Measurements from ENCODE around the gene MEX3D. TPM values are rescaled to one million over a fixed set of nuclear protein-coding genes. Genes with fewer than 3 reads are reported as not detected.

The MEX3D gene
- total RNA-seq, 1 donor from 2014 or later: 25.3 TPM

DNA sequence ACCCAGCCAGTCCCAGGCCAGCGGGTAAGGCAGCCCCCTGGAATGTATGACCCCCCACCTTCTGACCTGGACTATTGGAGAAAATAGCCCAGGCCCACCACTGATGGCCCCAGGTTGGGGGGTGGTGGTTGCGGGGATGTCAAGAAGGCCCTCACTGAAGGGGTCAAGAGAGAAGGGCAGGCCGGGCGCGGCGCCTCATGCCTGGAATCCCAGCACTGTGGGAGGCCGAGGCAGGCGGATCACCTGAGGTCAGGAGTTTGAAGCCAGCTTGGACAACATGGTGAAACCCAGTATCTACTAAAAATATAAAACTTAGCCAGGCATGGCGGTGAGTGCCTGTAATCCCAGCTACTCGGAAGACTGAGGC, 53.8 kb downstream of the MEX3D start:
- H3K36me3 ChIP-seq: no peaks in the 10 kb centered on the region
- H3K4me1 ChIP-seq: peaks cover 7% of the 10 kb centered on the region
- ATAC-seq (no peak), DNase-seq (no peak)
- no peak overlapping the region for H3K4me3 ChIP-seq
- intact Hi-C loops (cut with DNase I): no loop called here
- peaks cover 56% of the 10 kb centered on the region for H3K27me3 ChIP-seq
- no peaks in the 10 kb centered on the region for H3K9me3 ChIP-seq
- TF ChIP-seq, protein P1, sequence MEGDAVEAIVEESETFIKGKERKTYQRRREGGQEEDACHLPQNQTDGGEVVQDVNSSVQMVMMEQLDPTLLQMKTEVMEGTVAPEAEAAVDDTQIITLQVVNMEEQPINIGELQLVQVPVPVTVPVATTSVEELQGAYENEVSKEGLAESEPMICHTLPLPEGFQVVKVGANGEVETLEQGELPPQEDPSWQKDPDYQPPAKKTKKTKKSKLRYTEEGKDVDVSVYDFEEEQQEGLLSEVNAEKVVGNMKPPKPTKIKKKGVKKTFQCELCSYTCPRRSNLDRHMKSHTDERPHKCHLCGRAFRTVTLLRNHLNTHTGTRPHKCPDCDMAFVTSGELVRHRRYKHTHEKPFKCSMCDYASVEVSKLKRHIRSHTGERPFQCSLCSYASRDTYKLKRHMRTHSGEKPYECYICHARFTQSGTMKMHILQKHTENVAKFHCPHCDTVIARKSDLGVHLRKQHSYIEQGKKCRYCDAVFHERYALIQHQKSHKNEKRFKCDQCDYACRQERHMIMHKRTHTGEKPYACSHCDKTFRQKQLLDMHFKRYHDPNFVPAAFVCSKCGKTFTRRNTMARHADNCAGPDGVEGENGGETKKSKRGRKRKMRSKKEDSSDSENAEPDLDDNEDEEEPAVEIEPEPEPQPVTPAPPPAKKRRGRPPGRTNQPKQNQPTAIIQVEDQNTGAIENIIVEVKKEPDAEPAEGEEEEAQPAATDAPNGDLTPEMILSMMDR (IDR thresholded peaks at IDR 0.05): no peak
- H3K27ac ChIP-seq: no peak overlapping the region

DNA sequence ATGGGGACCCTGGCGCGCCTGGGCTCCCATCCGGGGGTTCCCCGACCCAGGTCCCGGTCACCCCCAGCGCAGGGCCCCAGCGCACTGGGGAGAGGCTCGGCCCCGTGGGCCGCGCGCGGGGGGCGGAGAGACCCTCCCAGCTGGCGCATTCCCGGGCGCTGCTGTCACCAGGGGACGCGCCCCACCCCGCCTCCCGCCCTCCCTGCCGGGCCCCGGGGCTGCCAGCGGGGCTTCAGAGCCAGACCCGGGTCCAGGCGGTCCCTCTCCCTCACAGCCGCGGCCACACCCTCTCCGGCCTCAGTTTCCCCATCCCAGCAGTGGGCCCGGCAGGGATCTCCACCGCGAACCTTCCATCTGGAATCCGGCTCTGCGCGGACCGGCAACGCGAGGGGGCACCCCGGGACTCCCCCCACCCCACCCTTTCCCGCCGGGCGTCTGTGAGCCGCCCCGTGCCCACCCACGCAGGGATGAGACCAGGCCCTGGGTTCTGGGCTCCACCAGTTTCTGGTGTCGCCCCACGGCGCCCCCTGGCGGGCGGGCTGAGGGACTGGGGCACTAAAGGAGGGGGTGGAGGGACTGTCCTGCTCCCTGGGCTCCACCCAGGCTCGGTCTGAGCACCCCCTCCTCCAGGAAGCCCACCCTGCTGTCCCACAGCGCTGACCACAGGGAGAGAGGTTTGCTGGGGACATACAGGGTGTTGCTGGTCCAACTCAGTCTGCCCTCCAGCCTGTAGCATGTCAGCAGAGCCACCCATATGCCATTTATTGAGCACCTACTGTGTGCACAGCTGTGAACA, 54.4 kb downstream of the MEX3D start:
- ATAC-seq (peak; percentile 76), DNase-seq (peak; percentile 85)
- no peaks in the 10 kb centered on the region for H3K36me3 ChIP-seq
- intact Hi-C loops (cut with DNase I): no loop called here
- H3K9me3 ChIP-seq: no peaks in the 10 kb centered on the region
- H3K27ac ChIP-seq: no peak overlapping the region
- peaks cover 7% of the 10 kb centered on the region for H3K4me1 ChIP-seq
- H3K27me3 ChIP-seq: peaks cover 56% of the 10 kb centered on the region
- H3K4me3 ChIP-seq: peak overlapping the region; percentile 45
- TF ChIP-seq, protein P1 (IDR thresholded peaks at IDR 0.05): peak; percentile 54

DNA sequence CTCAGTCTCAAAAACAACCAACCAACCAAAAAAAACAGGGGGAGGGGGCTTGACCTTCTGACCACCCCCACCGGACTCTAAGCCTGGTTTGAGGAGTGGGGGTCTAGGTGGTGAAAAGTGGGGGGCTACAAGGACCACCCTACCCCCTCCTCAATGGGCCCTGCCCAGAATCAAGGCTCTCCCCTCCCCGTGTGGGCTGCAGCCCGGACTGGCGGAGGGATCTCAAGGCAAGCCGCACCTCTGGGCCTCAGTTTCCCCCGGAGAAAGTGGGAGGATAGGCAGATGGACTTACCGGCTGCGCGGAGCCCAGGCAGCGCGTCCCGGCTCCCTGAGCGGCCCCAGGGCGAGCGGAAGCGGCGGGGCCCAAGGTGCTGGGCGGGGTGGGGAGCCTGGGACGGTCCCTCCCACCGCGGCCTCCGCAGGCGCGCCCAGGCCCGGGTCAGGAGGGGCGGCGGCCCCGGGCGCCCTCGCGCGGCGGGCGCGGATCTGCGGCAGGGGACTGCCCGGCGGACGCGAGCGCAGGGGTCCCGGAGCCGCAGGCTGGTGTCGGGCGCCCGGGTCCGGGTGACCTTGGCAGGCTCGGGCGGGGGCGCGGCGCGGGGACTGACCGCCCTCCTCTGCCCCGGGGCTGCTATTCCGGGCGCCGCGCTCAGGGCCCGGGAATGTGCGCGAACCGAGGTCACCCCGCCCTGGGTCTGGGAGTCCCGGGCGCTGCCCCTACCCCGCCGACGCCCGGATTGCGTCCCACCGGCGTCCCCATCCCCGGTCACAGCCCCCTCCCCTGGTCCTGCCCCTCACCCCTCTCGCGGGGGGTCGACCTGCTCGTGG, 55.2 kb downstream of the MEX3D start, which contains the start of gene ADAMTSL5:
Gene ADAMTSL5, minus strand, starts transcription at position 349 of the 828 bp plus-strand sequence. CDS start 2,076 bp downstream, outside the sequence.
- DNase-seq: peak; percentile 81
- H3K27ac ChIP-seq: no peak within 1 kb of the TSS
- peaks cover 56% of the 10 kb centered on the region for H3K27me3 ChIP-seq
- H3K9me3 ChIP-seq: no peaks in the 10 kb centered on the region
- H3K4me3 ChIP-seq: peak within 1 kb of the TSS; percentile 45
- peak; percentile 72 for ATAC-seq
- intact Hi-C loops (cut with DNase I): no loop called here
- H3K4me1 ChIP-seq: peaks cover 7% of the 10 kb centered on the region
- TF ChIP-seq, protein P1 (IDR thresholded peaks at IDR 0.05): no peak
- no peaks in the 10 kb centered on the region for H3K36me3 ChIP-seq

DNA sequence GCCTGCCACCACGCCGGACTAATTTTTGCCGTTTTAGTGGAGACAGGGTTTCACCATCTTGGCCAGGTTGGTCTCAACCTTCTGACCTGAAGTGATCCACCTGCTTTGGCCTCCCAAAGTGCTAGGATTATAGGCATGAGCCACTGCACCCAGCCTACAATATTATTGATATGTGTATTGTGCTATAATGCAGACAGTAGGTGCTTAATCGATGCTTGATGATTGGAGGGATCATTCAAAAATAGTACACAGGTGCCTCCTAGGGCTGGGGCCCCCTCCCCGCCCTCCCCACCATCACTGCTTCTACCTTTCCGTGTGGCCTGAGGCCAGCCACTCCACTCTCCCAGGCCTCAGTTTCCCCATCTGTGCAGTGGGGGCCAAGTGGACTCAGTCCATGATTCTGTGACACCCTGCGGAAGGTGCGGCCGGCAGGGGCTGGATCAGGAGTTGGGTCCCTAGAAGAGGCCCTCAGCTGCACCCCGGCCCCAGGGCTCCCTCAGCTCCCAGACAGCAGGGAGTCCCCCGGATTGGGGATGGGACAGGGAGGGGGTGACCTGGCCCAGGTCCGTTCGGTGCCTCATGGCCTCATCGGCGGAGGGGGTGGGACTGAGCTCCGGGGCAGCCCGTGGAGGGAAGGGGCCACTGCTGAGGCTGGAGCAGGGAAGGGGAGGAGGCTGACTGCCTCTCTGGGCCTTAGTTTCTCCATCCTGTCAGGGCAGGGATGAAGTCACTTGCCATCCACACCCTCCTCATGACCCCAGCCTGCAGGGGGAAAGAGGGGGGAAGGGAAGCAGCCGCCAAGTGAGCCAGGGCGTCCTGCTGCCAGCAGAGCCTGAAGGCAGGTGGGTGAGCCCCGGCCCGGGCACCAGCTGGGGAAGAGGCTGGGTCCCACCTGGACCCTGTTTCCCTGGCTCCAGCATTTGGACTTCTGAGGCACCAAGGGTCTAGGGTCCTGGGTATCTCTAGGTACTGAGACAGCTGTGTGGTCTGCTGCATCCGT, 56.5 kb downstream of the MEX3D start:
- Histone ChIP-seq H3K9me3 (no peaks in the 10 kb centered on the region), H3K4me3 (no peak overlapping the region), H3K36me3 (no peaks in the 10 kb centered on the region), H3K4me1 (peaks cover 10% of the 10 kb centered on the region), H3K27me3 (peaks cover 53% of the 10 kb centered on the region), H3K27ac (no peak overlapping the region)
- DNase-seq (no peak), ATAC-seq (no peak)
- intact Hi-C loops (cut with DNase I): no loop called here
- TF ChIP-seq, protein P1 (IDR thresholded peaks at IDR 0.05): no peak

DNA sequence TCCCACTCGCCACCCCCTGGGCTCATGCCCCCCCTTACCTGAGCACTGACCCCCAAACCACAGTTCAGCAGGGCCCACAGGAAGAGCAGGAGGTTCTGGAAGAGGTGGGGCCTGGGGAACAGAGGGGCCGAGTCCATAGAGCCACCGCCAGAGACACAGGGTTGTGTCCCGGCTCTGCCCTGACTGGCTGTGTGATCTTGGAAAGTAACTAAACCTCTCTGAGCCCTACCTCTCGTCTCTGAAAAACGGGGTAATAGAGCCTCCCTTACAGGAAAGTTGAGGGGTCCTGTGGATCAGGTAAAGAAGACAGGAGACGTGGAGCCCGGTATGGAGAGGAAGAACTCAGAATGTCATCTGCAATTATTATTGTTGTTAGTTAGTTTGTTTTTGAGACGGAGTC, 57.3 kb downstream of the MEX3D start:
- H3K27ac ChIP-seq: no peak overlapping the region
- H3K27me3 ChIP-seq: peaks cover 46% of the 10 kb centered on the region
- intact Hi-C loops (cut with DNase I): no loop called here

More for the DNA sequence above, 57.3 kb downstream of the MEX3D start:
- ATAC-seq (no peak), DNase-seq (no peak)
- Histone ChIP-seq H3K4me3 (no peak overlapping the region), H3K4me1 (peaks cover 10% of the 10 kb centered on the region), H3K36me3 (no peaks in the 10 kb centered on the region), H3K9me3 (no peaks in the 10 kb centered on the region)
- TF ChIP-seq, protein P1 (IDR thresholded peaks at IDR 0.05): no peak

All from upper lobe of right lung (tissue), 1 donor.